Neural cell (in vitro differentiated cells): ENCODE results near the gene DDX39B. TPM values are rescaled to one million over a fixed set of nuclear protein-coding genes. Genes with fewer than 3 reads are reported as not detected.

ENCODE experiments used
- H2AFZ ChIP-seq: fragments of 200-600, 300-800 bp; sonication (generic), shearing (Covaris generic); 2 replicates; pipeline ENCODE4 v1.6.0; 2014; ENCODE audit warnings: low read depth, mild to moderate bottlenecking, antibody characterized with exemption, low read length, moderate library complexity
- H3F3A ChIP-seq: fragments of 200-600 bp; shearing (Covaris generic); 2 replicates; pipeline ENCODE4 v1.6.1; 2016; ENCODE audit warnings: mild to moderate bottlenecking, moderate library complexity, mixed read lengths, antibody characterized with exemption, low read length; ENCODE audit not compliant: insufficient read depth, poor library complexity, severe bottlenecking
- H3K27ac ChIP-seq: fragments of 200-600, 300-800 bp; sonication (generic), shearing (Covaris generic); 2 replicates; pipeline ENCODE4 v1.5.1; 2014; ENCODE audit warnings: mild to moderate bottlenecking, low read length, moderate library complexity
- H3K27me3 ChIP-seq: fragments of 300-800, 200-600 bp; sonication (generic), shearing (Covaris generic); 2 replicates; pipeline ENCODE4 v1.6.0; 2014; ENCODE audit warnings: mild to moderate bottlenecking, low read depth, low read length, moderate library complexity; ENCODE audit not compliant: insufficient read depth
- H3K36me3 ChIP-seq: fragments of 300-800, 200-600 bp; sonication (generic), shearing (Covaris generic); 2 replicates; pipeline ENCODE4 v1.5.1; 2014; ENCODE audit warnings: mild to moderate bottlenecking, antibody characterized with exemption, low read length, moderate library complexity; ENCODE audit not compliant: insufficient read depth
- H3K4me2 ChIP-seq: fragments of 300-800, 200-600 bp; sonication (generic), shearing (Covaris generic); 2 replicates; pipeline ENCODE4 v1.6.0; 2014; ENCODE audit warnings: mild to moderate bottlenecking, low read length
- H3K4me3 ChIP-seq: fragments of 300-800, 200-600 bp; sonication (generic), shearing (Covaris generic); 2 replicates; pipeline ENCODE4 v1.5.1; 2014; ENCODE audit warnings: mild to moderate bottlenecking, low read length, moderate library complexity
- H3K79me2 ChIP-seq: fragments of 200-600 bp; shearing (Covaris generic); replicated peaks from 2 replicates; pipeline ENCODE4 v1.6.0; 2014; ENCODE audit warnings: mild to moderate bottlenecking, low read length, moderate library complexity; ENCODE audit not compliant: insufficient read depth
- H3K9ac ChIP-seq: fragments of 300-800, 200-600 bp; sonication (generic), shearing (Covaris generic); 2 replicates; pipeline ENCODE4 v1.6.1; 2016; ENCODE audit warnings: mild to moderate bottlenecking, low read length, mixed read lengths
- H3K9me2 ChIP-seq: fragments of 200-600 bp; shearing (Covaris generic); 2 replicates; pipeline ENCODE4 v1.6.1; 2016; ENCODE audit warnings: mild to moderate bottlenecking, low read length, mixed read lengths; ENCODE audit not compliant: insufficient read depth
- H3K9me3 ChIP-seq: fragments of 200-600, 300-800 bp; sonication (generic), shearing (Covaris generic); 2 replicates; pipeline ENCODE4 v1.6.1; 2016; ENCODE audit warnings: mild to moderate bottlenecking, mixed run types, low read length, moderate library complexity, mixed read lengths
- H4K20me1 ChIP-seq: fragments of 200-600 bp; shearing (Covaris generic); 2 replicates; pipeline ENCODE4 v1.6.1; 2016; ENCODE audit warnings: mild to moderate bottlenecking, mixed run types; ENCODE audit not compliant: insufficient read depth
- CTCF ChIP-seq: fragments of 450-650 bp; IDR thresholded peaks from 2 replicates; pipeline ENCODE4 v1.5.1; 2014; ENCODE audit warnings: antibody characterized with exemption, mild to moderate bottlenecking, moderate library complexity; ENCODE audit not compliant: poor library complexity, severe bottlenecking
- EP300 ChIP-seq: fragments of 450-650 bp; conservative IDR thresholded peaks from 2 replicates; pipeline ENCODE4 v1.6.1; 2014; ENCODE audit warnings: antibody characterized with exemption, mild to moderate bottlenecking, moderate library complexity; ENCODE audit not compliant: poor library complexity, severe bottlenecking
- EZH2 ChIP-seq: fragments of 200-600, 300-800 bp; shearing (Covaris generic), sonication (generic); IDR thresholded peaks from 2 replicates; pipeline ENCODE4 v1.6.1; 2014; ENCODE audit warnings: antibody characterized with exemption, low read length, borderline replicate concordance, mild to moderate bottlenecking; ENCODE audit not compliant: insufficient read depth, poor library complexity, severe bottlenecking
- MXI1 ChIP-seq: fragments of 450-650 bp; conservative IDR thresholded peaks from 2 replicates; pipeline ENCODE4 v1.6.1; 2014; ENCODE audit warnings: antibody characterized with exemption, mild to moderate bottlenecking; ENCODE audit not compliant: poor library complexity, severe bottlenecking
- POLR2AphosphoS5 ChIP-seq: IDR thresholded peaks from 2 replicates; pipeline ENCODE4 v1.6.1; 2012
- RAD21 ChIP-seq: fragments of 450-650 bp; conservative IDR thresholded peaks from 2 replicates; pipeline ENCODE4 v1.6.1; 2014; ENCODE audit warnings: antibody characterized with exemption, mild to moderate bottlenecking, moderate library complexity
- REST ChIP-seq: IDR thresholded peaks from 2 replicates; pipeline ENCODE4 v1.6.1; 2012; ENCODE audit warnings: borderline replicate concordance
- SMC3 ChIP-seq: fragments of 450-650 bp; conservative IDR thresholded peaks from 2 replicates; pipeline ENCODE4 v1.6.1; 2014; ENCODE audit warnings: antibody characterized with exemption, mild to moderate bottlenecking, moderate library complexity; ENCODE audit not compliant: poor library complexity
- TAF1 ChIP-seq: IDR thresholded peaks from 2 replicates; pipeline ENCODE4 v1.6.1; 2012; ENCODE audit warnings: low read depth
- polyA plus RNA-seq: library from polyadenylated mRNA; depleted of rRNA; stranded (reverse); fragments of >200 nt; gene quantifications from 2 replicates; pipeline ENCODE4 v1.2.3, GENCODE V29; 2014

DDX39B gene
- polyA plus RNA-seq, 1 donor from 2014 or later = 313 TPM

DNA sequence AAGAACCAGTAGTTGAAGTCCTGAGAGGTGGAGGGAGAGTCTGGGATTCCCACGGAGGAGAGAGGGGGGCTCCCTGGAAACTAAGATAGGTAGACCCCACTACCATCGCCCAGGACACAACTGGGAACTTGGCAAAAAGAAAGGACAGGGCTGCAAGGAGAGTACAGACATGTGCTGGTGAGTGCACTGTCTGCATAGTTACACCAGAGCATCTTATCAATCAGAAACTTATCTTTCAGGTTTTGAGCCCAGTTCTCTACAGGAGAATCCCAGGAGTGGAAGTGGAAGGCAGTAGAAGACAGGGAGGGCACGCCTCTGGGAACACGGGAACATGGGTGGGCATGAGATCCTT is 17.8 kb upstream of the DDX39B start:
- Histone ChIP-seq H3F3A (no peaks in the 10 kb centered on the region), H4K20me1 (no peaks in the 10 kb centered on the region), H3K4me3 (no peak overlapping the region), H3K27ac (no peak overlapping the region), H3K9me3 (no peaks in the 10 kb centered on the region), H3K9me2 (no peaks in the 10 kb centered on the region), H3K9ac (no peak overlapping the region), H3K27me3 (no peaks in the 10 kb centered on the region), H2AFZ (no peak overlapping the region), H3K4me2 (no peak overlapping the region), H3K36me3 (no peaks in the 10 kb centered on the region), H3K79me2 (peaks cover 2% of the 10 kb centered on the region)
- TF ChIP-seq RAD21 = no peak
- TF ChIP-seq MXI1 = no peak
- no peak for TF ChIP-seq REST
- no peak for TF ChIP-seq SMC3
- no peak for TF ChIP-seq POLR2AphosphoS5
- no peak for TF ChIP-seq CTCF
- no peak for TF ChIP-seq EZH2
- no peak for TF ChIP-seq TAF1

DNA sequence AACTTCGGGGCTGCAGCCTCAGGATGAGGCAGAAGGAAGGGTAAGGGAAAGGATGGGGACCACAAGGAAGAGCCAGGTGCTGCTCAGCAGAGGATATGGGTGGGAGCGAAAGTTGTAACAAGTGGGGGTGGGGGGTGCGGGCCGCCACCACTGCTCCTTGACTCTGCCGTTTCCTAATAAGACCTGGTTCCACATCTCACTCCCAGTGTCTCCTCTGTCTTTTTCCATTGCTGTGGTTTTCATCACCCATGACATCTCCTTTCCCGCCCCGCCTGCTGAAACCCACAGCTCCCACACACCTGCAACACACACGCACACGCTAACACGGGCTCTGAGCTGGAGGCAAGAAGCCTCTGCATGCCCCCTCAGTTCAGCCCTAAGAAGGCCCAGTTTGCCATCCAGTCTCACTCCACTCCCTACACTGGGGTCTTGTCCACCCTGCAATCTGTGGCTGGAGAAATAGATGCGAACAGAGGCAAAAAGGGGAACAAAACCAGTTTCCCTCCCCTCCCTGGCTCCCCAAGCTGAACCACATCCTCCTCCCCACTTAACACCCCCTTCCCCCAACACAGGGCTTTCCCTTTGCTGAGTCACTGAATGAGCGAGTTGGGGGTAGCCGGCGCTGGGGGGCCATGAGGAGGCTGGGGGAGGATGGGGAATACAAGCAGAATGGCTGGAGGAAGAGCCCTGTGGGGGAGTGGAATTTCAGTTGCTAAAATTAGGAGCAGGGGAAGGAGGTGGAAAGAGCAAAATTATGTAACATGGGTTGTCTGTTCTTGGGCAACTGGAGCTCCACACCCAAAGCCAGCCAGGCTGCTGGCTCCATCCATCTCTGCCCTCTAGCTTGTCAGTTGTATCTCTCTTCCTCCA is 17.1 kb upstream of the DDX39B start:
- H4K20me1 ChIP-seq = no peaks in the 10 kb centered on the region
- TF ChIP-seq CTCF = no peak
- TF ChIP-seq RAD21 = no peak
- no peak for TF ChIP-seq REST
- no peak for TF ChIP-seq EP300
- no peak for TF ChIP-seq SMC3
- TF ChIP-seq MXI1 = no peak
- no peak for TF ChIP-seq EZH2
- TF ChIP-seq POLR2AphosphoS5 = no peak
- TF ChIP-seq TAF1 = no peak
- no peak overlapping the region for H2AFZ ChIP-seq
- H3K79me2 ChIP-seq = peaks cover 9% of the 10 kb centered on the region
- no peaks in the 10 kb centered on the region for H3F3A ChIP-seq
- no peak overlapping the region for H3K4me2 ChIP-seq
- no peak overlapping the region for H3K27ac ChIP-seq
- H3K9me2 ChIP-seq = no peaks in the 10 kb centered on the region
- H3K9me3 ChIP-seq = no peaks in the 10 kb centered on the region
- H3K4me3 ChIP-seq = no peak overlapping the region
- no peak overlapping the region for H3K9ac ChIP-seq
- H3K36me3 ChIP-seq = no peaks in the 10 kb centered on the region
- H3K27me3 ChIP-seq = no peaks in the 10 kb centered on the region
